Duodenal mucosa (tissue), 2 donors: Measurements from ENCODE around the gene ITSN2.

Source experiments
- H3K27ac ChIP-seq: one replicate; pipeline ENCODE4 v1.7.0; 2013; ENCODE audit warnings: low read depth, low read length
- H3K27me3 ChIP-seq, 2 donors: one replicate each; pipeline ENCODE4 v1.7.0; 2013; ENCODE audit warnings: low read length in 2 of 2, control low read depth in 1 of 2; ENCODE audit not compliant: insufficient read depth in 2 of 2, control insufficient read depth in 1 of 2
- H3K36me3 ChIP-seq, 2 donors: one replicate each; pipeline ENCODE4 v1.7.0; 2013; ENCODE audit warnings: low read length in 2 of 2, control low read depth in 1 of 2; ENCODE audit not compliant: insufficient read depth in 2 of 2, control insufficient read depth in 1 of 2
- H3K4me1 ChIP-seq, 2 donors: one replicate each; pipeline ENCODE4 v1.7.0; 2013; ENCODE audit warnings: low read length in 2 of 2, control low read depth in 1 of 2; ENCODE audit not compliant: insufficient read depth in 2 of 2, control insufficient read depth in 1 of 2
- H3K4me3 ChIP-seq, 2 donors: one replicate each; pipeline ENCODE4 v1.7.0; 2013; ENCODE audit warnings: low read length in 2 of 2, low read depth in 1 of 2
- H3K9ac ChIP-seq, 2 donors: one replicate each; pipeline ENCODE4 v1.7.0; 2013; ENCODE audit warnings: low read length in 2 of 2, low read depth in 1 of 2
- H3K9me3 ChIP-seq, 2 donors: one replicate each; pipeline ENCODE4 v1.7.0; 2013; ENCODE audit warnings: low read length in 2 of 2, control low read depth in 1 of 2; ENCODE audit not compliant: control insufficient read depth in 1 of 2

The ITSN2 gene

GRCh38 chr2:24307961-24308360 is 52.4 kb downstream of the ITSN2 start:
- Histone ChIP-seq H3K4me1 (no peaks in the 10 kb centered on the region), H3K27me3 (no peaks in the 10 kb centered on the region), H3K36me3 (peaks cover 20 to 45% of the 10 kb centered on the region in 2 donors), H3K9me3 (no peaks in the 10 kb centered on the region), H3K27ac (no peak overlapping the region), H3K9ac (no peak overlapping the region), H3K4me3 (no peak overlapping the region)

- no peaks in the 10 kb centered on the region for H3K4me1 ChIP-seq
- H3K27ac ChIP-seq, result no peak overlapping the region
- no peaks in the 10 kb centered on the region for H3K9me3 ChIP-seq
- no peak overlapping the region for H3K9ac ChIP-seq
- no peak overlapping the region for H3K4me3 ChIP-seq
- H3K36me3 ChIP-seq, result peaks cover 20 to 54% of the 10 kb centered on the region in 2 donors
- no peaks in the 10 kb centered on the region for H3K27me3 ChIP-seq
These were observed 55.7 kb downstream of the ITSN2 start for GRCh38 chr2:24304631-24305030.

GRCh38 chr2:24304098-24304497 is 56.2 kb downstream of the ITSN2 start:
- Histone ChIP-seq H3K36me3 (peaks cover 22 to 53% of the 10 kb centered on the region in 2 donors), H3K27me3 (no peaks in the 10 kb centered on the region), H3K9me3 (no peaks in the 10 kb centered on the region), H3K4me1 (no peaks in the 10 kb centered on the region), H3K27ac (no peak overlapping the region), H3K9ac (no peak overlapping the region), H3K4me3 (no peak overlapping the region)

GRCh38 chr2:24301599-24301998 is 58.7 kb downstream of the ITSN2 start:
- Histone ChIP-seq H3K9ac (no peak overlapping the region), H3K27ac (no peak overlapping the region), H3K27me3 (no peaks in the 10 kb centered on the region), H3K4me3 (no peak overlapping the region), H3K9me3 (no peaks in the 10 kb centered on the region), H3K4me1 (no peaks in the 10 kb centered on the region), H3K36me3 (peaks cover 21 to 62% of the 10 kb centered on the region in 2 donors)

GRCh38 chr2:24297663-24298062 is 62.7 kb downstream of the ITSN2 start:
- Histone ChIP-seq H3K36me3 (peaks cover 28 to 81% of the 10 kb centered on the region in 2 donors), H3K4me3 (no peak overlapping the region), H3K27me3 (no peaks in the 10 kb centered on the region), H3K27ac (no peak overlapping the region), H3K4me1 (no peaks in the 10 kb centered on the region), H3K9ac (no peak overlapping the region), H3K9me3 (no peaks in the 10 kb centered on the region)

- H3K9ac ChIP-seq, result no peak overlapping the region
- H3K36me3 ChIP-seq, result peaks cover 9 to 16% of the 10 kb centered on the region in 2 donors
- no peak overlapping the region for H3K4me3 ChIP-seq
- no peaks in the 10 kb centered on the region for H3K27me3 ChIP-seq
- no peak overlapping the region for H3K27ac ChIP-seq
- no peaks in the 10 kb centered on the region for H3K4me1 ChIP-seq
- no peaks in the 10 kb centered on the region for H3K9me3 ChIP-seq
These were observed 73.2 kb downstream of the ITSN2 start for GRCh38 chr2:24287171-24287570.

GRCh38 chr2:24285484-24286152 is 74.7 kb downstream of the ITSN2 start:
- H3K27me3 ChIP-seq, result no peaks in the 10 kb centered on the region
- H3K36me3 ChIP-seq, result peaks cover 5 to 17% of the 10 kb centered on the region in 2 donors
- H3K27ac ChIP-seq, result no peak overlapping the region
- no peak overlapping the region for H3K4me3 ChIP-seq
- H3K9ac ChIP-seq, result no peak overlapping the region
- H3K9me3 ChIP-seq, result no peaks in the 10 kb centered on the region
- no peaks in the 10 kb centered on the region for H3K4me1 ChIP-seq

GRCh38 chr2:24280645-24281044 is 79.7 kb downstream of the ITSN2 start:
- Histone ChIP-seq H3K36me3 (peaks cover 0 to 17% of the 10 kb centered on the region in 2 donors), H3K4me1 (no peaks in the 10 kb centered on the region), H3K9me3 (no peaks in the 10 kb centered on the region), H3K4me3 (no peak overlapping the region), H3K27ac (no peak overlapping the region), H3K9ac (no peak overlapping the region), H3K27me3 (no peaks in the 10 kb centered on the region)

- Histone ChIP-seq H3K4me1 (no peaks in the 10 kb centered on the region), H3K4me3 (no peak overlapping the region), H3K27ac (no peak overlapping the region), H3K9me3 (no peaks in the 10 kb centered on the region), H3K27me3 (no peaks in the 10 kb centered on the region), H3K9ac (no peak overlapping the region), H3K36me3 (peaks cover 0 to 19% of the 10 kb centered on the region in 2 donors)
These were observed 80.2 kb downstream of the ITSN2 start for GRCh38 chr2:24280161-24280560.

- Histone ChIP-seq H3K4me3 (no peak overlapping the region), H3K9me3 (no peaks in the 10 kb centered on the region), H3K36me3 (peaks cover 8 to 31% of the 10 kb centered on the region in 2 donors), H3K27ac (no peak overlapping the region), H3K27me3 (no peaks in the 10 kb centered on the region), H3K4me1 (no peaks in the 10 kb centered on the region), H3K9ac (no peak overlapping the region)
These were observed 83.9 kb downstream of the ITSN2 start for GRCh38 chr2:24276349-24276899.
